Measurements from ENCODE around the gene DIS3L2. TPM values are rescaled to one million over a fixed set of nuclear protein-coding genes. Genes with fewer than 3 reads are reported as not detected.

The DIS3L2 gene
- total and polyA plus RNA-seq, 2 of the 4 experiments (the other 2 are of a cell fraction): 14.7 to 19.2 TPM

GRCh38 chr2:232320443-232320803 lies 358.9 kb downstream of the DIS3L2 start:
- WGBS, 2 experiments (ENCODE audit: extremely low coverage in 2 of 2, insufficient read length in 1 of 2): 33% methylated on average over 1 of the region's 2 CpGs; no CpG with 5 or more reads in 1 of the 2 experiments
- dilution Hi-C loops (cut with HindIII; ENCODE audit: low sequenced_read_pairs, unreplicated experiment): no loop called here
- CTCF ChIA-PET: no interaction called here

More at GRCh38 chr2:232320443-232320803, 358.9 kb downstream of the DIS3L2 start:
- Histone ChIP-seq H3K79me1 (ENCODE audit: low read depth in 1 of 2, low read length in 2 of 2) (no peaks in the 10 kb centered on the region), H3K18ac (ENCODE audit: low read depth, low read length) (no peak overlapping the region), H3K4me2 (ENCODE audit: low read depth, low read length) (no peak overlapping the region), H3K27me3 (ENCODE audit: control insufficient read depth, insufficient read depth, low read length) (no peaks in the 10 kb centered on the region), H3K14ac (replicated peaks; ENCODE audit: low read depth, low read length) (no peak overlapping the region), H4K91ac (ENCODE audit: insufficient read depth, low read depth, low read length) (no peak overlapping the region), H4K5ac (ENCODE audit: low read depth, low read length) (no peak overlapping the region), H3K36me3 (ENCODE audit: control insufficient read depth, insufficient read depth, low read length) (no peaks in the 10 kb centered on the region), H3K4ac (ENCODE audit: low read depth, low read length) (no peak overlapping the region), H2BK5ac (ENCODE audit: low read depth, low read length, poor library complexity, severe bottlenecking) (no peak overlapping the region), H2BK120ac (ENCODE audit: low read depth, low read length) (no peak overlapping the region), H2AK5ac (ENCODE audit: low read depth, low read length) (no peak overlapping the region), H3K9me3 (ENCODE audit: control insufficient read depth, insufficient read depth, low read length) (no peaks in the 10 kb centered on the region), H2BK15ac (ENCODE audit: low read depth, low read length) (no peak overlapping the region), H2AK9ac (replicated peaks; ENCODE audit: low read depth, low read length, poor library complexity) (no peak overlapping the region), H3K23ac (ENCODE audit: low read depth, low read length) (no peak overlapping the region), H4K20me1 (ENCODE audit: insufficient read depth, low read length) (no peaks in the 10 kb centered on the region), H4K8ac (ENCODE audit: low read depth in 2 of 2, low read length in 2 of 2) (no peak overlapping the region), H3K27ac (ENCODE audit: insufficient read depth, low read length) (no peak overlapping the region), H3K9ac (ENCODE audit: low read depth, low read length) (no peak overlapping the region), H3K56ac (ENCODE audit: extremely low read depth, insufficient read depth, low read length) (no peak overlapping the region), H3K4me3 (ENCODE audit: insufficient read depth, low read depth, low read length) (no peak overlapping the region), H3K4me1 (ENCODE audit: control insufficient read depth, insufficient read depth, low read length) (no peaks in the 10 kb centered on the region), H2AFZ (replicated peaks; ENCODE audit: low read length, poor library complexity) (no peak overlapping the region), H2BK20ac (ENCODE audit: low read depth, low read length) (no peak overlapping the region), H3K9me1 (ENCODE audit: insufficient read depth, low read length) (peaks cover 5% of the 10 kb centered on the region; the same call in 1 of the 2 replicates)
- ATAC-seq (ENCODE audit: low read depth) (no peak), DNase-seq (no peak)
- no TSS peak for BruUV-seq (replicated peaks)
- POLR2A ChIA-PET (ENCODE audit: unreplicated experiment): no interaction called here
- in situ Hi-C loops (cut with MboI; ENCODE audit: low sequenced_read_pairs): no loop called here
- no peak for TF ChIP-seq ELK1 (IDR thresholded peaks at IDR 0.05; ENCODE audit: borderline replicate concordance, low read depth, low read length)
- no peak for TF ChIP-seq MXI1 (IDR thresholded peaks at IDR 0.05; ENCODE audit: borderline replicate concordance, low read depth, low read length)
- no peak for TF ChIP-seq MAFK (IDR thresholded peaks at IDR 0.05; ENCODE audit: low read depth, low read length)
- no peak for TF ChIP-seq RAD21 (IDR thresholded peaks at IDR 0.05; ENCODE audit: low read length)
- TF ChIP-seq MAZ (IDR thresholded peaks at IDR 0.05; ENCODE audit: borderline replicate concordance, low read depth, low read length): no peak
- TF ChIP-seq SMC3 (IDR thresholded peaks at IDR 0.05; ENCODE audit: low read depth, low read length): no peak
- TF ChIP-seq RCOR1 (IDR thresholded peaks at IDR 0.05; ENCODE audit: insufficient replicate concordance, low read length): no peak
- TF ChIP-seq BHLHE40 (IDR thresholded peaks at IDR 0.05; ENCODE audit: low read depth, low read length): no peak
- no peak for TF ChIP-seq CTCF (conservative IDR thresholded peaks at IDR 0.05; ENCODE audit: low read depth, low read length)
- TF ChIP-seq CEBPB (IDR thresholded peaks at IDR 0.05; ENCODE audit: low read depth, low read length): no peak
- no peak for TF ChIP-seq CHD1 (IDR thresholded peaks at IDR 0.05; ENCODE audit: low read depth, low read length)
- TF ChIP-seq USF2 (IDR thresholded peaks at IDR 0.05; ENCODE audit: low read depth, low read length): no peak
- TF ChIP-seq POLR2A (IDR thresholded peaks at IDR 0.05; ENCODE audit: low read depth, low read length): no peak
- TF ChIP-seq FOS (IDR thresholded peaks at IDR 0.05; ENCODE audit: low read depth, low read length): no peak
- TF ChIP-seq RFX5 (IDR thresholded peaks at IDR 0.05; ENCODE audit: low read depth, low read length): no peak
- no peak for TF ChIP-seq NFE2L2 (IDR thresholded peaks at IDR 0.05; ENCODE audit: low read depth, low read length)
- intact Hi-C loops (cut with micrococcal nuclease): no loop called here
